K562 (cell line): Measurements from ENCODE around the gene FCHSD1. TPM values are rescaled to one million over a fixed set of nuclear protein-coding genes. Genes with fewer than 3 reads are reported as not detected.

Experiments
- ARNT ChIP-seq, 2 experiments: fragments of 450-650 bp; IDR thresholded peaks; 2 replicates each; pipeline ENCODE4 v1.6.1; 2016; ENCODE audit warnings: mild to moderate bottlenecking in 1 of 2
- BRCA1 ChIP-seq, 2 experiments: fragments of 450-650 bp in 1 of 2; sonication (generic) in 1 of 2; formaldehyde crosslinking in 1 of 2; IDR thresholded peaks; 2 replicates each; pipeline versions ENCODE4 v1.5.0 to v1.6.1; 2017 to 2020; ENCODE audit warnings: mild to moderate bottlenecking in 1 of 2, missing genetic modification reagents in 1 of 2
- ETV1 ChIP-seq: fragments of 450-650 bp; conservative IDR thresholded peaks from 2 replicates; pipeline ENCODE4 v1.6.1; 2016; ENCODE audit warnings: missing genetic modification characterization, control low read depth, low read depth, missing compliant biosample characterization
- GABPB2 ChIP-seq: fragments of 250-450 bp; sonication (Bioruptor Pico); conservative IDR thresholded peaks from 2 replicates; pipeline ENCODE4 v1.5.1; 2021; ENCODE audit warnings: mild to moderate bottlenecking
- KAT8 ChIP-seq: fragments of 450-650 bp; IDR thresholded peaks from 2 replicates; pipeline ENCODE4 v1.6.1; 2016; ENCODE audit warnings: low read depth, mild to moderate bottlenecking
- KLF1 ChIP-seq: fragments of 450-650 bp; IDR thresholded peaks from 2 replicates; pipeline ENCODE4 v1.6.1; 2016; ENCODE audit warnings: missing genetic modification characterization, missing compliant biosample characterization
- KLF6 ChIP-seq: fragments of 250-450 bp; sonication (Bioruptor Pico); IDR thresholded peaks from 2 replicates; pipeline ENCODE4 v1.4.0; 2020; ENCODE audit warnings: mild to moderate bottlenecking, moderate library complexity, borderline replicate concordance
- PHF8 ChIP-seq: fragments of 200-600 bp; sonication (generic); IDR thresholded peaks from 2 replicates; pipeline ENCODE4 v1.6.1; 2012; ENCODE audit warnings: mixed run types, mild to moderate bottlenecking, inconsistent platforms, low read length, moderate library complexity, borderline replicate concordance
- RUNX1 ChIP-seq: sonication (generic); IDR thresholded peaks from 2 replicates; pipeline ENCODE4 v1.6.1; 2016; ENCODE audit warnings: antibody characterized with exemption, low read depth
- SETDB1 ChIP-seq: IDR thresholded peaks from one replicate; pipeline ENCODE4 v1.6.1; 2012; ENCODE audit warnings: low read length, control low read depth, inconsistent platforms
- SPI1 ChIP-seq: IDR thresholded peaks from 2 replicates; pipeline ENCODE4 v1.6.1; 2011; ENCODE audit warnings: low read depth, low read length, control low read depth, borderline replicate concordance
- TRIM28 ChIP-seq: fragments of 450-650 bp; IDR thresholded peaks from 2 replicates; pipeline ENCODE4 v1.6.1; 2017
- ZNF668 ChIP-seq: fragments of 250-450 bp; sonication (Bioruptor Pico); IDR thresholded peaks from 2 replicates; pipeline ENCODE4 v1.8.0; 2022; ENCODE audit warnings: mild to moderate bottlenecking, inconsistent platforms
- polyA plus RNA-seq, 8 experiments: library from polyadenylated mRNA; depleted of rRNA in 4 of 8; stranded (reverse) in 5 of 8; unstranded in 3 of 8; fragments of >200 nt; fragmentation: Nextera tagmentation in 2 of 8; fragmentation: Illumina TruSeq in 1 of 8; extraction: Ambion mirVana in 2 of 8; extraction: Trizol in 1 of 8; gene quantifications; 2 replicates each; pipeline versions ENCODE4 v1.2.1 to v1.2.3, GENCODE V29; 2011 to 2014; ENCODE audit warnings: inconsistent platforms in 1 of 8, missing spikeins in 1 of 8
- total RNA-seq, 7 experiments: library from RNA; depleted of rRNA in 6 of 7; stranded (reverse); fragments of >200 nt in 6 of 7; fragmentation: Illumina TruSeq in 2 of 7; extraction: Trizol in 2 of 7; gene quantifications; 2 replicates each; pipeline versions ENCODE4 v1.2.1 to v1.2.3, GENCODE V29; 2011 to 2021; ENCODE audit warnings: low replicate concordance in 1 of 7
- TF ChIP-seq, protein P1 (sequence below): fragments of 450-650 bp; IDR thresholded peaks from 2 replicates; pipeline ENCODE4 v1.6.1; 2017; ENCODE audit warnings: antibody characterized with exemption, mild to moderate bottlenecking
- TF ChIP-seq, protein P2 (sequence below): sonication (generic); formaldehyde crosslinking; IDR thresholded peaks from 2 replicates; pipeline ENCODE4 v1.8.0; 2022; ENCODE audit warnings: mild to moderate bottlenecking, missing genetic modification reagents, borderline replicate concordance
- TF ChIP-seq, protein P3 (sequence below), 2 experiments: fragments of 450-650 bp; IDR thresholded peaks; 2 replicates each; pipeline ENCODE4 v1.6.1; 2016
- TF ChIP-seq, protein P4 (sequence below): fragments of 450-650 bp; IDR thresholded peaks from 2 replicates; pipeline ENCODE4 v1.6.1; 2016

Gene FCHSD1
- total and polyA plus RNA-seq, 9 of the 15 experiments (the other 6 are each of a cell fraction or from before 2014, with no cell fraction given), result 0.35 to 37.5 (median 13.6) TPM

DNA sequence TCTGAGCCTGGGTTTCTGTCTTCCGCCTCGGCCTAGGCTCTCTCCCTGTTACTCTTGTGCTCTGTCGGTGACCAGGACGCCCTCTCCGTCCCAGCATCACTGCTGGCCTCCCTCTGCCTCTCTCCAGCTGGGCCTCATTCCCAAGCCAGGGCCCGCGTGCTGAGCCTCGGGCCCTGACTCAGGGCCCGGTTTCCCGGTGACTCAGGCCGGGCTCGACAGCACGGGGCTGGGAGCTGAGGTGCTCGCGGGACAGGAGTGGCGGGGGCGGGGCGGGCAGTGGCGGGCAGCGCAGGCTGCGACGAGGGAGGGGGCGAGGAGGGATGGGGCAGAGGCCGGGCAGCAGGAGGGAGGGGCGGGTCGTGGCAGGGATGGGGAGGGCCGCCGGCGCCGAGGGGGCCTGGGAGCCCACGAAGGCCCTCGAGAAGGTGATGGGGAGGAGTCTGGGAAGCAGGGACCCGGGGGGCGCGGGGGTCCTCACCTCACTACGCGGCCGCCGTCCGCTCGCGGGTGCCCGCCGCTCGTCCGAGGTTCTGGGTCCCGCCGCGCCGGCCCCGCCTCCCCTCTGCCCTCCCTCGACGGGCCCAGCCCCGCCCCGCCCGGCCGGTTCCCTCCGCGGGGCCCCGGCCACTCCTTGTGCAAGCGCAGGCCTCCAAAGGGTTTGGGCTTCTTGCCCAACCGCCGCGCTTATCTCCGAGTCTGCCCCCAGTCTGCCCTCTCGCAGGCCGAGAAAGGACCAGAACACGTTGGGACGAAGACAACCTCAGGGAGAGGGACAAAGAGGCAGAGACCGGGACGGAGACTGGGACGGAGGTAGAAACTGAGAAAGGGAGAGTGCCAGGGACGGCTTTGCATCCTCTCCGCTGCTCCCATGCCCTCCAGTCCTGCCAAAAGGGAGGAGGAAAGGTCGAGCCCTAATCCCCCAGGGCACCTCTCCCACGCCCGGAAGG, 30.8 kb upstream of the FCHSD1 start, which contains the start of gene ARAP3 (continued):
- TF ChIP-seq, protein P1, sequence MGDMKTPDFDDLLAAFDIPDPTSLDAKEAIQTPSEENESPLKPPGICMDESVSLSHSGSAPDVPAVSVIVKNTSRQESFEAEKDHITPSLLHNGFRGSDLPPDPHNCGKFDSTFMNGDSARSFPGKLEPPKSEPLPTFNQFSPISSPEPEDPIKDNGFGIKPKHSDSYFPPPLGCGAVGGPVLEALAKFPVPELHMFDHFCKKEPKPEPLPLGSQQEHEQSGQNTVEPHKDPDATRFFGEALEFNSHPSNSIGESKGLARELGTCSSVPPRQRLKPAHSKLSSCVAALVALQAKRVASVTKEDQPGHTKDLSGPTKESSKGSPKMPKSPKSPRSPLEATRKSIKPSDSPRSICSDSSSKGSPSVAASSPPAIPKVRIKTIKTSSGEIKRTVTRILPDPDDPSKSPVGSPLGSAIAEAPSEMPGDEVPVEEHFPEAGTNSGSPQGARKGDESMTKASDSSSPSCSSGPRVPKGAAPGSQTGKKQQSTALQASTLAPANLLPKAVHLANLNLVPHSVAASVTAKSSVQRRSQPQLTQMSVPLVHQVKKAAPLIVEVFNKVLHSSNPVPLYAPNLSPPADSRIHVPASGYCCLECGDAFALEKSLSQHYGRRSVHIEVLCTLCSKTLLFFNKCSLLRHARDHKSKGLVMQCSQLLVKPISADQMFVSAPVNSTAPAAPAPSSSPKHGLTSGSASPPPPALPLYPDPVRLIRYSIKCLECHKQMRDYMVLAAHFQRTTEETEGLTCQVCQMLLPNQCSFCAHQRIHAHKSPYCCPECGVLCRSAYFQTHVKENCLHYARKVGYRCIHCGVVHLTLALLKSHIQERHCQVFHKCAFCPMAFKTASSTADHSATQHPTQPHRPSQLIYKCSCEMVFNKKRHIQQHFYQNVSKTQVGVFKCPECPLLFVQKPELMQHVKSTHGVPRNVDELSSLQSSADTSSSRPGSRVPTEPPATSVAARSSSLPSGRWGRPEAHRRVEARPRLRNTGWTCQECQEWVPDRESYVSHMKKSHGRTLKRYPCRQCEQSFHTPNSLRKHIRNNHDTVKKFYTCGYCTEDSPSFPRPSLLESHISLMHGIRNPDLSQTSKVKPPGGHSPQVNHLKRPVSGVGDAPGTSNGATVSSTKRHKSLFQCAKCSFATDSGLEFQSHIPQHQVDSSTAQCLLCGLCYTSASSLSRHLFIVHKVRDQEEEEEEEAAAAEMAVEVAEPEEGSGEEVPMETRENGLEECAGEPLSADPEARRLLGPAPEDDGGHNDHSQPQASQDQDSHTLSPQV, result peak; percentile 72
- TF ChIP-seq GABPB2 (CRISPR knock-in tag) (no peak; the same call in 1 of the 2 replicates), PHF8 (peak; percentile 31; the same call in 1 of the 2 replicates), SPI1 (no peak), ARNT (IDR thresholded peaks at IDR 0.05) (0 out of 4 replicates have a peak, but pooled peaks of 1 of the 2 experiments have one; percentile 7), SETDB1 (no peak), KAT8 (no peak), KLF6 (CRISPR knock-in tag) (peak; percentile 50; the same call in 1 of the 2 replicates), RUNX1 (no peak), ETV1 (tag) (no peak), TRIM28 (no peak), ZNF668 (no peak), BRCA1 (IDR thresholded peaks at IDR 0.05) (no peak), BRCA1 (CRISPR knock-in tag; IDR thresholded peaks at IDR 0.05) (no peak), KLF1 (tag) (no peak)
- TF ChIP-seq, protein P2, sequence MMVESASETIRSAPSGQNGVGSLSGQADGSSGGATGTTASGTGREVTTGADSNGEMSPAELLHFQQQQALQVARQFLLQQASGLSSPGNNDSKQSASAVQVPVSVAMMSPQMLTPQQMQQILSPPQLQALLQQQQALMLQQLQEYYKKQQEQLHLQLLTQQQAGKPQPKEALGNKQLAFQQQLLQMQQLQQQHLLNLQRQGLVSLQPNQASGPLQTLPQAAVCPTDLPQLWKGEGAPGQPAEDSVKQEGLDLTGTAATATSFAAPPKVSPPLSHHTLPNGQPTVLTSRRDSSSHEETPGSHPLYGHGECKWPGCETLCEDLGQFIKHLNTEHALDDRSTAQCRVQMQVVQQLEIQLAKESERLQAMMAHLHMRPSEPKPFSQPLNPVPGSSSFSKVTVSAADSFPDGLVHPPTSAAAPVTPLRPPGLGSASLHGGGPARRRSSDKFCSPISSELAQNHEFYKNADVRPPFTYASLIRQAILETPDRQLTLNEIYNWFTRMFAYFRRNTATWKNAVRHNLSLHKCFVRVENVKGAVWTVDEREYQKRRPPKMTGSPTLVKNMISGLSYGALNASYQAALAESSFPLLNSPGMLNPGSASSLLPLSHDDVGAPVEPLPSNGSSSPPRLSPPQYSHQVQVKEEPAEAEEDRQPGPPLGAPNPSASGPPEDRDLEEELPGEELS, result no peak
- TF ChIP-seq, protein P3, sequence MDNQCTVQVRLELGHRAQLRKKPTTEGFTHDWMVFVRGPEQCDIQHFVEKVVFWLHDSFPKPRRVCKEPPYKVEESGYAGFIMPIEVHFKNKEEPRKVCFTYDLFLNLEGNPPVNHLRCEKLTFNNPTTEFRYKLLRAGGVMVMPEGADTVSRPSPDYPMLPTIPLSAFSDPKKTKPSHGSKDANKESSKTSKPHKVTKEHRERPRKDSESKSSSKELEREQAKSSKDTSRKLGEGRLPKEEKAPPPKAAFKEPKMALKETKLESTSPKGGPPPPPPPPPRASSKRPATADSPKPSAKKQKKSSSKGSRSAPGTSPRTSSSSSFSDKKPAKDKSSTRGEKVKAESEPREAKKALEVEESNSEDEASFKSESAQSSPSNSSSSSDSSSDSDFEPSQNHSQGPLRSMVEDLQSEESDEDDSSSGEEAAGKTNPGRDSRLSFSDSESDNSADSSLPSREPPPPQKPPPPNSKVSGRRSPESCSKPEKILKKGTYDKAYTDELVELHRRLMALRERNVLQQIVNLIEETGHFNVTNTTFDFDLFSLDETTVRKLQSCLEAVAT (IDR thresholded peaks at IDR 0.05), result peak in 1 of 2 experiments; percentile 22; a peak in 1 of 4 replicates
- TF ChIP-seq, protein P4, sequence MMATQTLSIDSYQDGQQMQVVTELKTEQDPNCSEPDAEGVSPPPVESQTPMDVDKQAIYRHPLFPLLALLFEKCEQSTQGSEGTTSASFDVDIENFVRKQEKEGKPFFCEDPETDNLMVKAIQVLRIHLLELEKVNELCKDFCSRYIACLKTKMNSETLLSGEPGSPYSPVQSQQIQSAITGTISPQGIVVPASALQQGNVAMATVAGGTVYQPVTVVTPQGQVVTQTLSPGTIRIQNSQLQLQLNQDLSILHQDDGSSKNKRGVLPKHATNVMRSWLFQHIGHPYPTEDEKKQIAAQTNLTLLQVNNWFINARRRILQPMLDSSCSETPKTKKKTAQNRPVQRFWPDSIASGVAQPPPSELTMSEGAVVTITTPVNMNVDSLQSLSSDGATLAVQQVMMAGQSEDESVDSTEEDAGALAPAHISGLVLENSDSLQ, result no peak
